Femur (tissue), 1 donor: ENCODE measurements around the gene SEC31A.
"Not testable (repeated sequence)": the region's sequence is repeated elsewhere in the genome, so short reads cannot be mapped to it uniquely, and the experiment has no call there.

Experiments
- DNase-seq: peaks from one replicate; pipeline ENCODE4 v3.0.0-alpha.2; 2017

SEC31A gene

GRCh38 chr4:82890901-82891706 is at the start of gene SEC31A:
TSS of gene SEC31A (minus strand) at chr4:82891153. CDS start at chr4:82881936, 9,217 bp downstream.
- DNase-seq = peak; percentile 98

- no peak for DNase-seq
Measured at GRCh38 chr4:82939414-82939813, 48.5 kb upstream of the SEC31A start.

- DNase-seq = no peak
Measured at GRCh38 chr4:82934441-82934840, 43.5 kb upstream of the SEC31A start.

- DNase-seq = no peak
Measured at GRCh38 chr4:82930848-82931755, 40.1 kb upstream of the SEC31A start.

- no peak for DNase-seq
Measured at GRCh38 chr4:82921795-82922194, 30.8 kb upstream of the SEC31A start.

GRCh38 chr4:82919386-82919785 is 28.4 kb upstream of the SEC31A start:
- DNase-seq = no peak

- no peak for DNase-seq
Measured at GRCh38 chr4:82918091-82918490, 27.1 kb upstream of the SEC31A start.

- DNase-seq = not testable (repeated sequence)
Measured at GRCh38 chr4:82913968-82914367, 23.0 kb upstream of the SEC31A start.

- DNase-seq = no peak
Measured at GRCh38 chr4:82913305-82913704, 22.4 kb upstream of the SEC31A start.

GRCh38 chr4:82909326-82909725 is 18.4 kb upstream of the SEC31A start:
- no peak for DNase-seq

- DNase-seq = no peak
Measured at GRCh38 chr4:82906469-82906868, 15.5 kb upstream of the SEC31A start.

GRCh38 chr4:82905205-82905604 is 14.3 kb upstream of the SEC31A start:
- no peak for DNase-seq

- DNase-seq = no peak
Measured at GRCh38 chr4:82903737-82904136, 12.8 kb upstream of the SEC31A start.

GRCh38 chr4:82901183-82901718 is 10.3 kb upstream of the SEC31A start:
- no peak for DNase-seq

GRCh38 chr4:82900411-82901182 is 9.6 kb upstream of the SEC31A start, which contains the start of gene THAP9:
TSS of gene THAP9 (plus strand) at chr4:82900735. CDS start at chr4:82900803, 68 bp downstream.
- peak; percentile 100 for DNase-seq

GRCh38 chr4:82900066-82900410 is 9.1 kb upstream of the SEC31A start:
- no peak for DNase-seq

- no peak for DNase-seq
Measured at GRCh38 chr4:82899374-82900065, 8.6 kb upstream of the SEC31A start.

- DNase-seq = no peak
Measured at GRCh38 chr4:82898322-82899243, 7.6 kb upstream of the SEC31A start.

- no peak for DNase-seq
Measured at GRCh38 chr4:82896755-82897154, 5.8 kb upstream of the SEC31A start.

GRCh38 chr4:82893942-82894341 is 3.0 kb upstream of the SEC31A start:
- DNase-seq = no peak

GRCh38 chr4:82892467-82892802 is 1.5 kb upstream of the SEC31A start:
- no peak for DNase-seq
